Tibial artery (tissue), 4 donors: Measurements from ENCODE around the gene VAC14.
A peak's percentile ranks its signal among the peaks of the same experiment; 100 is the strongest.

Experiments
- DNase-seq, 2 donors: peaks; one replicate each; pipeline ENCODE4 v3.0.0-alpha.2; 2019
- H3K27ac ChIP-seq, 2 donors: fragments of 200-600 bp; sonication (generic) in 1 of 2; 1 replicate in 1 of 2; 2 replicates in 1 of 2; pipeline ENCODE4 v1.5.1; 2018 to 2019; ENCODE audit warnings: mild to moderate bottlenecking in 1 of 2
- H3K27me3 ChIP-seq, 2 donors: fragments of 200-600 bp; sonication (generic) in 1 of 2; one replicate each; pipeline versions ENCODE4 v1.5.1 to v1.6.0; 2016 to 2019
- H3K36me3 ChIP-seq, 3 donors: fragments of 200-600 bp; sonication (generic) in 2 of 3; one replicate each; pipeline ENCODE4 v1.5.1; 2016 to 2019; ENCODE audit warnings: mild to moderate bottlenecking in 2 of 3
- H3K4me1 ChIP-seq, 4 donors: fragments of 200-600 bp; sonication (generic) in 2 of 4; 1 replicate in 3 of 4; 2 replicates in 1 of 4; pipeline ENCODE4 v1.5.1; 2016 to 2019
- H3K4me3 ChIP-seq, 2 donors: fragments of 200-600 bp; sonication (generic) in 1 of 2; 1 replicate in 1 of 2; 2 replicates in 1 of 2; pipeline ENCODE4 v1.5.1; 2018 to 2019; ENCODE audit warnings: mild to moderate bottlenecking in 2 of 2
- H3K9me3 ChIP-seq, 3 donors: fragments of 200-600 bp; sonication (generic) in 1 of 3; one replicate each; pipeline ENCODE4 v1.5.1; 2016 to 2019
- intact Hi-C: fragments of 100-400 bp; cut with DNase I; formaldehyde crosslinking; loops from one replicate; pipeline ENCODE4 v1.15.0; 2023; ENCODE audit warnings: low total_unique reads
- TF ChIP-seq, protein P1 (sequence below), 2 experiments: fragments of 200-600 bp in 1 of 2; fragments of 450-650 bp in 1 of 2; IDR thresholded peaks; one replicate each; pipeline ENCODE4 v1.5.1; 2017 to 2019; ENCODE audit warnings: antibody characterized with exemption in 2 of 2, mild to moderate bottlenecking in 1 of 2, moderate library complexity in 1 of 2

Gene VAC14

GRCh38 chr16:70665113-70665694 is 135.8 kb downstream of the VAC14 start:
- peak; percentile 15 to 61 for DNase-seq
- TF ChIP-seq, protein P1, sequence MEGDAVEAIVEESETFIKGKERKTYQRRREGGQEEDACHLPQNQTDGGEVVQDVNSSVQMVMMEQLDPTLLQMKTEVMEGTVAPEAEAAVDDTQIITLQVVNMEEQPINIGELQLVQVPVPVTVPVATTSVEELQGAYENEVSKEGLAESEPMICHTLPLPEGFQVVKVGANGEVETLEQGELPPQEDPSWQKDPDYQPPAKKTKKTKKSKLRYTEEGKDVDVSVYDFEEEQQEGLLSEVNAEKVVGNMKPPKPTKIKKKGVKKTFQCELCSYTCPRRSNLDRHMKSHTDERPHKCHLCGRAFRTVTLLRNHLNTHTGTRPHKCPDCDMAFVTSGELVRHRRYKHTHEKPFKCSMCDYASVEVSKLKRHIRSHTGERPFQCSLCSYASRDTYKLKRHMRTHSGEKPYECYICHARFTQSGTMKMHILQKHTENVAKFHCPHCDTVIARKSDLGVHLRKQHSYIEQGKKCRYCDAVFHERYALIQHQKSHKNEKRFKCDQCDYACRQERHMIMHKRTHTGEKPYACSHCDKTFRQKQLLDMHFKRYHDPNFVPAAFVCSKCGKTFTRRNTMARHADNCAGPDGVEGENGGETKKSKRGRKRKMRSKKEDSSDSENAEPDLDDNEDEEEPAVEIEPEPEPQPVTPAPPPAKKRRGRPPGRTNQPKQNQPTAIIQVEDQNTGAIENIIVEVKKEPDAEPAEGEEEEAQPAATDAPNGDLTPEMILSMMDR (IDR thresholded peaks at IDR 0.05), result no peak
- Histone ChIP-seq H3K4me3 (no peak overlapping the region), H3K27me3 (no peaks in the 10 kb centered on the region), H3K27ac (no peak overlapping the region), H3K9me3 (no peaks in the 10 kb centered on the region), H3K36me3 (peaks cover 58 to 81% (median 64%) of the 10 kb centered on the region in 3 donors), H3K4me1 (peaks cover 0 to 35% (median 13%) of the 10 kb centered on the region in 4 donors)
- intact Hi-C loops, result no loop called here

GRCh38 chr16:70664325-70665112 is 136.4 kb downstream of the VAC14 start:
- intact Hi-C loops, result no loop called here
- Histone ChIP-seq H3K27me3 (no peaks in the 10 kb centered on the region), H3K4me1 (peaks cover 0 to 35% (median 13%) of the 10 kb centered on the region in 4 donors), H3K36me3 (peaks cover 52 to 81% (median 57%) of the 10 kb centered on the region in 3 donors), H3K4me3 (no peak overlapping the region), H3K9me3 (no peaks in the 10 kb centered on the region), H3K27ac (no peak overlapping the region)
- TF ChIP-seq, protein P1 (IDR thresholded peaks at IDR 0.05), result no peak
- DNase-seq, result peak in 1 of 2 donors; percentile 65

- H3K4me3 ChIP-seq, result no peak overlapping the region
- intact Hi-C loops, result no loop called here
- H3K27ac ChIP-seq, result peak overlapping the region; percentile 48 to 55
- no peaks in the 10 kb centered on the region for H3K9me3 ChIP-seq
- DNase-seq, result peak in 1 of 2 donors; percentile 65
- TF ChIP-seq, protein P1 (IDR thresholded peaks at IDR 0.05), result no peak
- H3K4me1 ChIP-seq, result peaks cover 0 to 35% (median 13%) of the 10 kb centered on the region in 4 donors
- H3K36me3 ChIP-seq, result peaks cover 44 to 80% (median 49%) of the 10 kb centered on the region in 3 donors
- no peaks in the 10 kb centered on the region for H3K27me3 ChIP-seq
Observed at GRCh38 chr16:70663524-70664324, 137.2 kb downstream of the VAC14 start.

- intact Hi-C loops, result no loop called here
- Histone ChIP-seq H3K27ac (peak overlapping the region; percentile 48 to 55), H3K27me3 (no peaks in the 10 kb centered on the region), H3K9me3 (no peaks in the 10 kb centered on the region), H3K4me3 (no peak overlapping the region), H3K4me1 (peaks cover 0 to 30% (median 13%) of the 10 kb centered on the region in 4 donors), H3K36me3 (peaks cover 38 to 80% (median 43%) of the 10 kb centered on the region in 3 donors)
- DNase-seq, result no peak
- TF ChIP-seq, protein P1 (IDR thresholded peaks at IDR 0.05), result no peak
Observed at GRCh38 chr16:70662991-70663523, 137.9 kb downstream of the VAC14 start.

- Histone ChIP-seq H3K27ac (peak overlapping the region; percentile 48 to 55), H3K9me3 (no peaks in the 10 kb centered on the region), H3K27me3 (no peaks in the 10 kb centered on the region), H3K4me1 (peaks cover 0 to 22% (median 12%) of the 10 kb centered on the region in 4 donors), H3K4me3 (no peak overlapping the region), H3K36me3 (peaks cover 38 to 83% (median 43%) of the 10 kb centered on the region in 3 donors)
- DNase-seq, result peak in 1 of 2 donors; percentile 74
- intact Hi-C loops, result no loop called here
- TF ChIP-seq, protein P1 (IDR thresholded peaks at IDR 0.05), result no peak
Observed at GRCh38 chr16:70661918-70662641, 138.9 kb downstream of the VAC14 start.
